GM18519 (cell line): Measurements from ENCODE around the gene RTL3.

Experiments used
- ATAC-seq: cut with Tn5 transposase; IDR thresholded peaks from one replicate; pipeline ENCODE4 v1.9.1; 2021; ENCODE audit warnings: mild to moderate bottlenecking, moderate library complexity; ENCODE audit not compliant: unreplicated experiment, low FRiP score

Gene RTL3

DNA sequence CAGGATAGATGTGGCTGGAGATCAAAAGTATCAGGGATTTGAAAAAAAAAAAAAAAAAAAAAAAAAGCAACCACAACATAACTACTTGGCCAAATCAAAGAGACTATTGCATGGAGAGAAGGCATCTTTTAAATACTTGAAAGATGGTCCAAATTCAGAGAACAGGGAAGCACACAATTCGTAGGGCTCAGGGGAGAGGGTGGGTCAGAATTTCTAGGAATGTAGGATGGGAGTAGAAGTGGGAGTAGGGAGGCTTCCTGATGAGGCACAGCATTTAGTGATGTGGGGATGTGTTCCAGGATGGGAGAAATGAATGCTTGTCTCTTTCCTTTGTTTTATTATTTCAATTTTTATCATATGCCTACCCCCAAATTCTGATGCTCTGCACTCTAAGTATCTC is 36.3 kb downstream of the RTL3 start:
- ATAC-seq, result no peak

DNA sequence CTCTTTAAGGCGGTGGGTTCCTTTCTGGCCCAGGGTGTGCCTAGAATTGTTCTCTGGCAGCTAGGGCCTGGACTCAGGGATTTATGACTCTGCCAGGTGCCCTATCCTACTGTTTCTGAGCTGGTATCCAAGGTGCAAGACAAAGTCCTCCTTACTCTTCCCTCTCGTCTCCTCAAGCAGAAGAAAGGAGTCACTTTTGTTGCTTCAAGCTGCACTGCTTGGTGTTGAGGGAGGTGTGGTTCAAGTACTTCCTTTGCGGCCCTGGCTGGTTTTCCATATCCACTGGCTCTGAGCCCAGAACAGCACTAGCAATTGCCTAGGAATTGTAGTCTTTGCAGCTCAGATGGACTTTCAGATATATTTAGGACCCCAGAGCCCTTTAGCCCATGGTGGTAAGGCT is 39.3 kb downstream of the RTL3 start:
- no peak for ATAC-seq

DNA sequence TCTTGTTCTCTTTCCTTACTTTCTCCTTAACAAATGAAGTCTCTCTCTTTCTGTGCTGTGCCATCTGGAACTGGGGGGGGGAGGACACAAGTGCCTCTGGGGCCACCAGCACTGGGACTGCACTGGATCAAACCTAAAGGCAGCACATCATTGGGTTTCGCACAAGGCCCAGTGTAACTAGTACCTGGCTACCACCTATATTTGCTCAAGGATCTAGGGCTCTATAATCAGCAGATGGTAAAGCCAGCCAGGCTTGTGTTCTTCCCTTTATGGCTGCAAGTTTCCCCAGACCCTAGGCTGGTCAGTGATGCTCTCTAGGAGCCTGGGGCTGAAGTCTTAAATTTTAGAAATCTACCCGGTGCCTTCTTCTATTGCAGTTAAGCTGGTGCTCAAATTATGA is 40.1 kb downstream of the RTL3 start:
- ATAC-seq, result no peak

DNA sequence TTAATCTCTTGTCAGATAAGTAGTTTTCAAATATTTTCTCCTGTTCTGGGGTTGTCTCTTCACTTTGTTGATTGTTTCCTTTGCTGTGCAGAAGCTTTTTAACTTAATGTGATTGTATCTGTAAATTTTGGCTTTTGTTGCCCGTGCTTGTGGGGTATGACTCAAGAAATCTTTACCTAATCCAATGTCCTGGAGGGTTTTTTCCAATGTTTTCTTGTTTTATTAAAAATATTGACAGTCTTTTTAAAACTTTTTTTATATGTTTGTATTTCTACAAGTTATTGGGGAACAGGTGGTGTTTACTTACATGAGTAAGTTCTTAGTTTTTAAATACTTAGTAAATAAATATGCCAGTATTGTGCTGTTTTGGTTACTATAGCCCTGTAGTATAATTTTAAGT is 44.9 kb downstream of the RTL3 start:
- ATAC-seq, result no peak
